ENCODE measurements around the gene CREB3L2.

The CREB3L2 gene

DNA sequence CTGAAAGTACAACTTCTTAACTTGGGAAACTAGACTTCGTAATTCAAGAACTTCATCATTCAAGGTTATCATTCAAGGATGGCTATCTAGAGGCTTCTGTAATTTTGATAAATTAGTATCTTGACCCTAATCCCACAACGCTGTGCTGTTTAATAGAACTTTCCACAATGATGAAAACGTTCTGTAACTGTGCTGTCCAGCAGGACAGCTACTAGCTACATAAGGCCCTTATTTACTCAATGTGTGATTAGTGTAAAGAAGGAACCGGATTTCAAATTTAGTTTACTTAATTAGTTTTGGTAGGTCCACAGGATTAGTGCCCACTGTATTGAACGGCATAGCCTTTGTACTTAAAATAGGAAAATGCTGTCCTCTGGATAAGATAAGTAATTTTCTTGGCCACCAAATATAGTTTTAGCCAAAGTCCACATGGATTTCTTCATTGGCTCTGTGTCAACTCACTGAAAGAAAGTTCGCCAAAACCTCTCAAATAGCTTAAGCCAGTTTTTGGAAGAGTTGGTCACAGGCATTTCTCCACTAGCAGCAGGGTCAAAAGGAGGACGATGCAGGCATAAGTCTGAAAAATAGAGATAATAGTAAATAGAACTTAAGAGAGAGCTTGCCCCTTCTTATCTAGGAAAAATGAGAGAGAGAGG lies 172.4 kb downstream of the CREB3L2 start:
- DNase-seq: no peak

DNA sequence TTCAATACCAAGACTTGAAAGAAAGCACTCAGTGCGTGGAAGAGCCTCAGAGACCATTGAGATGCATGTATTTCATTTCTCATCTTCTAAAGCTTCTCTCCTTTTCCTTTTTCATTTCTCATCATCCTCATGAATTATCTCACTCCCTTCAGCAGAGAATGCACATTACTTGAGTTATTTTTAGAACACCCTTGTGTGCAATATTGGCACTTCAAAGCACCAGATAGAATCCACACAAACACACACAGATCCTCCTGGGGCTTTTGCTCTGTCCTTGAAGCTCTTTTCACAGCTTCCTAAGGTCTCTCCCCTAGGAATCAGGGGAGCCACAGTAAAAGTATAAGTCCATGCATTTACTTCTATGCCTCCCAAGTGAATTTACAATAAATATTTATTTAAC lies 173.4 kb downstream of the CREB3L2 start:
- no peak for DNase-seq

DNA sequence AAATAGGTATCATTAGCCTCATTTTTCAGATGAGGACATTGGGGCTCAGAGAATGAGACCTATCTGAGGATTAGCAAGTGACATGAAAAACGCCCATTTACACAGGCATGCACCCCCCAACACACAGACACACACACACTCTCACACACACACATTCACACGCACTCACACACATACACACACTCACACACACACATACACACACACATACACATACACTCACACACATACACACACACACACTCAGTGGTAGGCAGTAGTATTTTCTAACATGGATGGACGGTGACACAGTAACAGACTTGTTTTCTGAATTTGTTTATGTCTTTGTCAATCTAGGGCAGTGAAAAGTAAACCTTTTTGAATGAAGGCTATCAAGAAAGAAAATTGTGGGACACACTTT lies 176.4 kb downstream of the CREB3L2 start:
- DNase-seq: no peak

All from NCI-H2171 treated with DMSO at 0.1 percent for 48 hours (cell line).